ENCODE results near the gene NTN1. TPM values are rescaled to one million over a fixed set of nuclear protein-coding genes. Genes with fewer than 3 reads are reported as not detected.

Gene NTN1
- polyA plus RNA-seq, 1 donor from 2014 or later = 16.2 TPM

DNA sequence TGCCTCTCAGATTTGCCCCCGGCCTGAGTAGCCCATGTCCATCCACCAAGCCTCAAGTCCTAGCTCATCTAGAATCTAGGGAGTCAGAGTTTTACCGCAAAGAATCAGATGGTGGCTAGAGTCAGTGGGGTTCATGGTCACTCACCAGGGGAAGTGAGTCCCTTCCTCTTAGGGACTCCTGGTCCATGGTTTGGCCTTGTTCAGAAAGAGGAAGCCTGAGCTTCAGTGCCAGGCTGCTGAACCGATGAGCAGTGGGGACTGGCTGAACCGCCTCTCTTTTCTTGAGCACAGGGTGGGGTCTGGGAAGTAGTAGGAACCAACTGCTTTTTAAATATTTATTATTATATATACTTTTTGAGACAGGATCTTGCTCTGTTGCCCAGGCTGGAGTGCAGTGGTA is 160.3 kb downstream of the NTN1 start:
- Histone ChIP-seq H3K4me2 (ENCODE audit: low read length) (no peak overlapping the region), H3K27ac (ENCODE audit: low read length) (no peak overlapping the region), H3K4me3 (ENCODE audit: low read length) (no peak overlapping the region), H2AFZ (ENCODE audit: low read depth, low read length) (no peak overlapping the region), H3K9me2 (ENCODE audit: insufficient read depth, low read length) (no peaks in the 10 kb centered on the region), H3K9me3 (ENCODE audit: low read length) (no peaks in the 10 kb centered on the region), H3F3A (ENCODE audit: insufficient read depth, low read length, poor library complexity, severe bottlenecking) (no peaks in the 10 kb centered on the region), H4K20me1 (ENCODE audit: insufficient read depth) (no peaks in the 10 kb centered on the region), H3K79me2 (replicated peaks; ENCODE audit: insufficient read depth, low read length) (no peaks in the 10 kb centered on the region), H3K27me3 (ENCODE audit: insufficient read depth, low read depth, low read length) (no peaks in the 10 kb centered on the region), H3K9ac (ENCODE audit: low read length) (no peak overlapping the region), H3K36me3 (ENCODE audit: insufficient read depth, low read length) (no peaks in the 10 kb centered on the region)
- no peak for TF ChIP-seq EP300 (conservative IDR thresholded peaks at IDR 0.05; ENCODE audit: poor library complexity, severe bottlenecking)
- TF ChIP-seq, protein P1, sequence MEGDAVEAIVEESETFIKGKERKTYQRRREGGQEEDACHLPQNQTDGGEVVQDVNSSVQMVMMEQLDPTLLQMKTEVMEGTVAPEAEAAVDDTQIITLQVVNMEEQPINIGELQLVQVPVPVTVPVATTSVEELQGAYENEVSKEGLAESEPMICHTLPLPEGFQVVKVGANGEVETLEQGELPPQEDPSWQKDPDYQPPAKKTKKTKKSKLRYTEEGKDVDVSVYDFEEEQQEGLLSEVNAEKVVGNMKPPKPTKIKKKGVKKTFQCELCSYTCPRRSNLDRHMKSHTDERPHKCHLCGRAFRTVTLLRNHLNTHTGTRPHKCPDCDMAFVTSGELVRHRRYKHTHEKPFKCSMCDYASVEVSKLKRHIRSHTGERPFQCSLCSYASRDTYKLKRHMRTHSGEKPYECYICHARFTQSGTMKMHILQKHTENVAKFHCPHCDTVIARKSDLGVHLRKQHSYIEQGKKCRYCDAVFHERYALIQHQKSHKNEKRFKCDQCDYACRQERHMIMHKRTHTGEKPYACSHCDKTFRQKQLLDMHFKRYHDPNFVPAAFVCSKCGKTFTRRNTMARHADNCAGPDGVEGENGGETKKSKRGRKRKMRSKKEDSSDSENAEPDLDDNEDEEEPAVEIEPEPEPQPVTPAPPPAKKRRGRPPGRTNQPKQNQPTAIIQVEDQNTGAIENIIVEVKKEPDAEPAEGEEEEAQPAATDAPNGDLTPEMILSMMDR (IDR thresholded peaks at IDR 0.05; ENCODE audit: poor library complexity, severe bottlenecking) = no peak

DNA sequence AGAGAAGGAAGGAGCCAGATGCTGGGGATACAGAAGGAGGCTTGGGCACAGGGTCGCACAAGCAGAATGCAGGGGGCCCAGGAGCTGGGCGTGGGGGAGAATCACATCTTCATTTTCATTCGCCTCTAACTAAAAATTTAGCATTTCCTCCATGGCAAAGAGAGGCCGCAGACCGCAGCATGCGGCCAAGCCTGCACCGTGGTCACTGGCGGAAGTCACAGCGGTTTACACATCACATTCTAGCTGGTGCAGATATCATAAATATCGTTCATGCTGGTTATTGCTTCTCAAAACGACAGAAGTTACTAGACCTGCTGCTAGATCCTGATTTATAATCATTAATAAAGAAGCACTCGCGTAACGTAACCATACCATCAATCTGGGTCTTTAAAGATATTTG is 162.0 kb downstream of the NTN1 start:
- Histone ChIP-seq H3K4me2 (ENCODE audit: low read length) (no peak overlapping the region), H3K9me2 (ENCODE audit: insufficient read depth, low read length) (no peaks in the 10 kb centered on the region), H3K79me2 (replicated peaks; ENCODE audit: insufficient read depth, low read length) (no peaks in the 10 kb centered on the region), H3K27me3 (ENCODE audit: insufficient read depth, low read depth, low read length) (no peaks in the 10 kb centered on the region), H3K9ac (ENCODE audit: low read length) (no peak overlapping the region), H3K36me3 (ENCODE audit: insufficient read depth, low read length) (no peaks in the 10 kb centered on the region), H3K27ac (ENCODE audit: low read length) (no peak overlapping the region), H4K20me1 (ENCODE audit: insufficient read depth) (no peaks in the 10 kb centered on the region), H3K4me3 (ENCODE audit: low read length) (no peak overlapping the region), H3K9me3 (ENCODE audit: low read length) (no peaks in the 10 kb centered on the region), H3F3A (ENCODE audit: insufficient read depth, low read length, poor library complexity, severe bottlenecking) (no peaks in the 10 kb centered on the region), H2AFZ (ENCODE audit: low read depth, low read length) (no peak overlapping the region)
- TF ChIP-seq, protein P2, sequence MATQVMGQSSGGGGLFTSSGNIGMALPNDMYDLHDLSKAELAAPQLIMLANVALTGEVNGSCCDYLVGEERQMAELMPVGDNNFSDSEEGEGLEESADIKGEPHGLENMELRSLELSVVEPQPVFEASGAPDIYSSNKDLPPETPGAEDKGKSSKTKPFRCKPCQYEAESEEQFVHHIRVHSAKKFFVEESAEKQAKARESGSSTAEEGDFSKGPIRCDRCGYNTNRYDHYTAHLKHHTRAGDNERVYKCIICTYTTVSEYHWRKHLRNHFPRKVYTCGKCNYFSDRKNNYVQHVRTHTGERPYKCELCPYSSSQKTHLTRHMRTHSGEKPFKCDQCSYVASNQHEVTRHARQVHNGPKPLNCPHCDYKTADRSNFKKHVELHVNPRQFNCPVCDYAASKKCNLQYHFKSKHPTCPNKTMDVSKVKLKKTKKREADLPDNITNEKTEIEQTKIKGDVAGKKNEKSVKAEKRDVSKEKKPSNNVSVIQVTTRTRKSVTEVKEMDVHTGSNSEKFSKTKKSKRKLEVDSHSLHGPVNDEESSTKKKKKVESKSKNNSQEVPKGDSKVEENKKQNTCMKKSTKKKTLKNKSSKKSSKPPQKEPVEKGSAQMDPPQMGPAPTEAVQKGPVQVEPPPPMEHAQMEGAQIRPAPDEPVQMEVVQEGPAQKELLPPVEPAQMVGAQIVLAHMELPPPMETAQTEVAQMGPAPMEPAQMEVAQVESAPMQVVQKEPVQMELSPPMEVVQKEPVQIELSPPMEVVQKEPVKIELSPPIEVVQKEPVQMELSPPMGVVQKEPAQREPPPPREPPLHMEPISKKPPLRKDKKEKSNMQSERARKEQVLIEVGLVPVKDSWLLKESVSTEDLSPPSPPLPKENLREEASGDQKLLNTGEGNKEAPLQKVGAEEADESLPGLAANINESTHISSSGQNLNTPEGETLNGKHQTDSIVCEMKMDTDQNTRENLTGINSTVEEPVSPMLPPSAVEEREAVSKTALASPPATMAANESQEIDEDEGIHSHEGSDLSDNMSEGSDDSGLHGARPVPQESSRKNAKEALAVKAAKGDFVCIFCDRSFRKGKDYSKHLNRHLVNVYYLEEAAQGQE (IDR thresholded peaks at IDR 0.05; ENCODE audit: borderline replicate concordance) = no peak
- no peak for TF ChIP-seq POLR2AphosphoS5 (IDR thresholded peaks at IDR 0.05)

DNA sequence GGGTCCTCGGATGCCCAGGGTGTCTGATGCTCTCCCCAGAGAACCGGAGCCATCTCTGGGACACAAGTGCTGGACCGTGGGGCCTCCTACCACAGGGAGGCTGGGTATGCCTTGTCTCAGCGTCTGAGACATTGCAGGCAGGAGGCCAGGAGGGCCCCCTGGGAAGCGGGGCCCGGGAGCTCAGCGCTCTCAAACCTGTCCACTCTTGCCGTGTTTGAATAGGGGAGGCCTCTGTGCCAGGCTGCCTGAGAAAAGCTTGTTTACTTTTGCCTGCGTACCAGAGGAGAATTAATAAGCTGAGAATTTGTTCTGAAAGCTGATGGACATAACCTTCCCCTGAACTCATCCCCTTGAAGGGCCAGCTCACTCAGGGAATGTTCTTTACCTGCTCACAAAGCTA is 163.8 kb downstream of the NTN1 start:
- Histone ChIP-seq H3K9ac (ENCODE audit: low read length) (no peak overlapping the region), H3K4me2 (ENCODE audit: low read length) (no peak overlapping the region), H3K27me3 (ENCODE audit: insufficient read depth, low read depth, low read length) (no peaks in the 10 kb centered on the region)

More for the DNA sequence above, 163.8 kb downstream of the NTN1 start:
- H3F3A ChIP-seq (ENCODE audit: insufficient read depth, low read length, poor library complexity, severe bottlenecking) = no peaks in the 10 kb centered on the region
- H3K9me3 ChIP-seq (ENCODE audit: low read length) = no peaks in the 10 kb centered on the region
- no peak overlapping the region for H2AFZ ChIP-seq (ENCODE audit: low read depth, low read length)
- no peak overlapping the region for H3K27ac ChIP-seq (ENCODE audit: low read length)
- H3K79me2 ChIP-seq (replicated peaks; ENCODE audit: insufficient read depth, low read length) = no peaks in the 10 kb centered on the region
- no peak for TF ChIP-seq POLR2AphosphoS5 (IDR thresholded peaks at IDR 0.05)
- TF ChIP-seq EZH2 (IDR thresholded peaks at IDR 0.05; ENCODE audit: borderline replicate concordance, insufficient read depth, low read length, poor library complexity, severe bottlenecking) = no peak
- TF ChIP-seq, protein P2 (IDR thresholded peaks at IDR 0.05; ENCODE audit: borderline replicate concordance) = no peak
- TF ChIP-seq, protein P1 (IDR thresholded peaks at IDR 0.05; ENCODE audit: poor library complexity, severe bottlenecking) = no peak
- no peak for TF ChIP-seq SMC3 (conservative IDR thresholded peaks at IDR 0.05; ENCODE audit: poor library complexity)
- no peak for TF ChIP-seq EP300 (conservative IDR thresholded peaks at IDR 0.05; ENCODE audit: poor library complexity, severe bottlenecking)
- no peak for TF ChIP-seq MXI1 (conservative IDR thresholded peaks at IDR 0.05; ENCODE audit: poor library complexity, severe bottlenecking)
- no peak for TF ChIP-seq RAD21 (conservative IDR thresholded peaks at IDR 0.05)
- no peaks in the 10 kb centered on the region for H3K36me3 ChIP-seq (ENCODE audit: insufficient read depth, low read length)
- H3K9me2 ChIP-seq (ENCODE audit: insufficient read depth, low read length) = no peaks in the 10 kb centered on the region
- H3K4me3 ChIP-seq (ENCODE audit: low read length) = no peak overlapping the region
- no peaks in the 10 kb centered on the region for H4K20me1 ChIP-seq (ENCODE audit: insufficient read depth)

Measured in neural cell (in vitro differentiated cells).